H9 (cell line): ENCODE data around the gene SCD5. TPM values are rescaled to one million over a fixed set of nuclear protein-coding genes. Genes with fewer than 3 reads are reported as not detected.

Experiments used
- DNase-seq: peaks from one replicate; pipeline ENCODE4 v3.0.0-alpha.2; 2017
- H2AFZ ChIP-seq: one replicate; pipeline ENCODE4 v1.6.1; 2013; ENCODE audit warnings: mild to moderate bottlenecking, low read length, control low read depth, moderate library complexity
- H2AK5ac ChIP-seq: 2 replicates; pipeline ENCODE4 v1.6.1; 2013; ENCODE audit warnings: low read length, control low read depth, mixed read lengths; ENCODE audit not compliant: insufficient read length
- H2BK120ac ChIP-seq: one replicate; pipeline ENCODE4 v1.6.1; 2013; ENCODE audit warnings: low read depth, mild to moderate bottlenecking, low read length, control low read depth, inconsistent platforms; ENCODE audit not compliant: poor library complexity, severe bottlenecking
- H2BK12ac ChIP-seq: 2 replicates; pipeline ENCODE4 v1.6.1; 2013; ENCODE audit warnings: low read length, control low read depth, mixed read lengths, low read depth; ENCODE audit not compliant: insufficient read length
- H2BK15ac ChIP-seq: 2 replicates; pipeline ENCODE4 v1.6.1; 2013; ENCODE audit warnings: low read depth, low read length, control low read depth
- H2BK20ac ChIP-seq: one replicate; pipeline ENCODE4 v1.6.1; 2013; ENCODE audit warnings: low read depth, mild to moderate bottlenecking, low read length, control low read depth, inconsistent platforms; ENCODE audit not compliant: poor library complexity, severe bottlenecking
- H2BK5ac ChIP-seq: 2 replicates; pipeline ENCODE4 v1.6.1; 2013; ENCODE audit warnings: low read length, control low read depth, mixed read lengths; ENCODE audit not compliant: insufficient read length
- H3K14ac ChIP-seq: 2 replicates; pipeline ENCODE4 v1.6.1; 2013; ENCODE audit warnings: low read length, control low read depth; ENCODE audit not compliant: insufficient read depth
- H3K18ac ChIP-seq: 2 replicates; pipeline ENCODE4 v1.6.1; 2013; ENCODE audit warnings: low read depth, mild to moderate bottlenecking, mixed read lengths, low read length, control low read depth; ENCODE audit not compliant: insufficient read length
- H3K23ac ChIP-seq: 2 replicates; pipeline ENCODE4 v1.6.1; 2013; ENCODE audit warnings: low read length, control low read depth, mixed read lengths, low read depth; ENCODE audit not compliant: insufficient read length
- H3K23me2 ChIP-seq: 2 replicates; pipeline ENCODE4 v1.6.1; 2013; ENCODE audit warnings: low read depth, mild to moderate bottlenecking, mixed read lengths, low read length, control low read depth; ENCODE audit not compliant: insufficient read length, poor library complexity, severe bottlenecking
- H3K27ac ChIP-seq: 2 replicates; pipeline ENCODE4 v1.5.1; 2013; ENCODE audit warnings: low read length, control low read depth, mixed read lengths, low read depth; ENCODE audit not compliant: insufficient read length
- H3K27me3 ChIP-seq: 2 replicates; pipeline ENCODE4 v1.6.1; 2013; ENCODE audit warnings: low read length, control low read depth, inconsistent platforms; ENCODE audit not compliant: insufficient read depth
- H3K4ac ChIP-seq: 2 replicates; pipeline ENCODE4 v1.6.1; 2013; ENCODE audit warnings: low read depth, mild to moderate bottlenecking, control low read depth, inconsistent platforms, low read length, moderate library complexity
- H3K4me1 ChIP-seq: 2 replicates; pipeline ENCODE4 v1.6.1; 2013; ENCODE audit warnings: low read length, control low read depth, inconsistent platforms; ENCODE audit not compliant: insufficient read depth
- H3K4me2 ChIP-seq: 2 replicates; pipeline ENCODE4 v1.6.1; 2013; ENCODE audit warnings: low read length, control low read depth, mixed read lengths; ENCODE audit not compliant: insufficient read length, insufficient read depth
- H3K56ac ChIP-seq: 2 replicates; pipeline ENCODE4 v1.6.1; 2013; ENCODE audit warnings: low read depth, mild to moderate bottlenecking, mixed read lengths, low read length, control low read depth; ENCODE audit not compliant: insufficient read length
- H3K79me1 ChIP-seq: 2 replicates; pipeline ENCODE4 v1.6.1; 2013; ENCODE audit warnings: low read depth, mild to moderate bottlenecking, moderate library complexity, low read length, control low read depth, inconsistent platforms; ENCODE audit not compliant: insufficient read depth, poor library complexity, severe bottlenecking
- H3K79me2 ChIP-seq: 2 replicates; pipeline ENCODE4 v1.6.1; 2013; ENCODE audit warnings: low read length, control low read depth, inconsistent platforms; ENCODE audit not compliant: insufficient read depth
- H3K9ac ChIP-seq: 2 replicates; pipeline ENCODE4 v1.6.1; 2013; ENCODE audit warnings: low read length, control low read depth, mixed read lengths; ENCODE audit not compliant: insufficient read length; ENCODE audit errors: extremely low read depth
- H3K9me3 ChIP-seq: one replicate; pipeline ENCODE4 v1.6.1; 2013; ENCODE audit warnings: low read depth, low read length, inconsistent platforms; ENCODE audit not compliant: control insufficient read depth
- H3T11ph ChIP-seq: one replicate; pipeline ENCODE4 v1.6.1; 2013; ENCODE audit warnings: mild to moderate bottlenecking, low read length, control low read depth, inconsistent platforms
- H4K20me1 ChIP-seq: one replicate; pipeline ENCODE4 v1.6.1; 2013; ENCODE audit not compliant: control insufficient read depth, insufficient read length, insufficient read depth
- H4K5ac ChIP-seq: 2 replicates; pipeline ENCODE4 v1.6.1; 2013; ENCODE audit warnings: low read depth, mild to moderate bottlenecking, mixed read lengths, low read length, control low read depth; ENCODE audit not compliant: insufficient read length
- H4K8ac ChIP-seq: replicated peaks from 2 replicates; pipeline ENCODE4 v1.6.1; 2013; ENCODE audit warnings: low read length, control low read depth, mixed read lengths, low read depth; ENCODE audit not compliant: insufficient read length
- H4K91ac ChIP-seq: 2 replicates; pipeline ENCODE4 v1.6.1; 2013; ENCODE audit warnings: low read depth, mild to moderate bottlenecking, moderate library complexity, mixed read lengths, low read length, control low read depth; ENCODE audit not compliant: insufficient read length
- H3K27ac Mint-ChIP-seq, 3 experiments: 2 replicates in 2 of 3; 3 replicates in 1 of 3; pipeline ENCODE4 v1.8.0; 2020 to 2021; ENCODE audit warnings: mixed read lengths in 3 of 3, mild to moderate bottlenecking in 1 of 3, moderate library complexity in 1 of 3
- H3K27me3 Mint-ChIP-seq: 2 replicates; pipeline ENCODE4 v1.8.0; 2021; ENCODE audit warnings: low read depth, mild to moderate bottlenecking, moderate library complexity, mixed read lengths
- H3K36me3 Mint-ChIP-seq, 3 experiments: 2 replicates in 2 of 3; 3 replicates in 1 of 3; pipeline ENCODE4 v1.8.0; 2020 to 2021; ENCODE audit warnings: low read depth in 3 of 3, mixed read lengths in 3 of 3; ENCODE audit not compliant: insufficient read depth in 1 of 3
- H3K4me1 Mint-ChIP-seq, 2 experiments: 2 replicates each; pipeline ENCODE4 v1.8.0; 2020; ENCODE audit warnings: mixed read lengths in 2 of 2
- H3K4me3 Mint-ChIP-seq, 2 experiments: 2 replicates in 1 of 2; 3 replicates in 1 of 2; pipeline ENCODE4 v1.8.0; 2020 to 2021; ENCODE audit warnings: mild to moderate bottlenecking in 2 of 2, mixed read lengths in 2 of 2, moderate library complexity in 1 of 2
- H3K9me3 Mint-ChIP-seq, 2 experiments: 2 replicates in 1 of 2; 3 replicates in 1 of 2; pipeline ENCODE4 v1.8.0; 2020; ENCODE audit warnings: mild to moderate bottlenecking in 2 of 2, mixed read lengths in 2 of 2, moderate library complexity in 1 of 2
- WGBS: extraction: QIAGEN DNeasy Blood & Tissue Kit; methylation state at CpG from one replicate; pipeline ENCODE4 v1.1.7; 2013; ENCODE audit warnings: missing lambda C conversion rate, low lambda C conversion rate, mixed read lengths; ENCODE audit not compliant: insufficient read length; ENCODE audit errors: extremely low coverage; 5-methylcytosine and 5-hydroxymethylcytosine counted together
- total RNA-seq: library from RNA; stranded (reverse); gene quantifications from 2 replicates; pipeline ENCODE4 v1.2.1, GENCODE V29; 2021
- TF ChIP-seq, protein P1 (sequence below): fragments of 200-600 bp; sonication (generic); conservative IDR thresholded peaks from 3 replicates; pipeline ENCODE4 v1.8.0; 2021; ENCODE audit warnings: antibody characterized with exemption, mild to moderate bottlenecking

Gene SCD5
- total RNA-seq, 1 experiment from 2014 or later = 0.68 TPM

- no CpG with 5 or more reads among the region's 6 CpGs for WGBS
- Histone ChIP-seq H2BK15ac (no peak overlapping the region), H3K79me1 (no peaks in the 10 kb centered on the region), H4K8ac (no peak overlapping the region), H3K23ac (no peak overlapping the region), H3K9me3 (no peaks in the 10 kb centered on the region), H2AK5ac (no peak overlapping the region), H3K23me2 (no peaks in the 10 kb centered on the region), H2AFZ (no peak overlapping the region), H3K9ac (no peak overlapping the region), H2BK120ac (no peak overlapping the region), H3T11ph (no peak overlapping the region), H3K27me3 (no peaks in the 10 kb centered on the region), H3K4me1 (no peaks in the 10 kb centered on the region), H3K27ac (no peak overlapping the region), H3K4ac (no peak overlapping the region), H3K14ac (no peak overlapping the region), H3K18ac (no peak overlapping the region), H2BK12ac (no peak overlapping the region), H4K91ac (no peak overlapping the region), H3K56ac (no peak overlapping the region), H3K4me2 (no peak overlapping the region), H3K79me2 (no peaks in the 10 kb centered on the region), H2BK20ac (no peak overlapping the region), H4K5ac (no peak overlapping the region), H4K20me1 (no peaks in the 10 kb centered on the region), H2BK5ac (no peak overlapping the region)
- H3K4me3 Mint-ChIP-seq = no peak overlapping the region
- no peaks in the 10 kb centered on the region for H3K9me3 Mint-ChIP-seq
- H3K36me3 Mint-ChIP-seq = no peaks in the 10 kb centered on the region
- peaks cover 4% of the 10 kb centered on the region for H3K27me3 Mint-ChIP-seq
- no peaks in the 10 kb centered on the region for H3K4me1 Mint-ChIP-seq
- no peak overlapping the region for H3K27ac Mint-ChIP-seq
- no peak for DNase-seq
- TF ChIP-seq, protein P1, sequence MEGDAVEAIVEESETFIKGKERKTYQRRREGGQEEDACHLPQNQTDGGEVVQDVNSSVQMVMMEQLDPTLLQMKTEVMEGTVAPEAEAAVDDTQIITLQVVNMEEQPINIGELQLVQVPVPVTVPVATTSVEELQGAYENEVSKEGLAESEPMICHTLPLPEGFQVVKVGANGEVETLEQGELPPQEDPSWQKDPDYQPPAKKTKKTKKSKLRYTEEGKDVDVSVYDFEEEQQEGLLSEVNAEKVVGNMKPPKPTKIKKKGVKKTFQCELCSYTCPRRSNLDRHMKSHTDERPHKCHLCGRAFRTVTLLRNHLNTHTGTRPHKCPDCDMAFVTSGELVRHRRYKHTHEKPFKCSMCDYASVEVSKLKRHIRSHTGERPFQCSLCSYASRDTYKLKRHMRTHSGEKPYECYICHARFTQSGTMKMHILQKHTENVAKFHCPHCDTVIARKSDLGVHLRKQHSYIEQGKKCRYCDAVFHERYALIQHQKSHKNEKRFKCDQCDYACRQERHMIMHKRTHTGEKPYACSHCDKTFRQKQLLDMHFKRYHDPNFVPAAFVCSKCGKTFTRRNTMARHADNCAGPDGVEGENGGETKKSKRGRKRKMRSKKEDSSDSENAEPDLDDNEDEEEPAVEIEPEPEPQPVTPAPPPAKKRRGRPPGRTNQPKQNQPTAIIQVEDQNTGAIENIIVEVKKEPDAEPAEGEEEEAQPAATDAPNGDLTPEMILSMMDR = no peak
These were observed 110.4 kb downstream of the SCD5 start for GRCh38 chr4:82688091-82688795.
